CD14-positive monocyte (primary cell): Measurements from ENCODE around the gene GP1BA. TPM values are rescaled to one million over a fixed set of nuclear protein-coding genes. Genes with fewer than 3 reads are reported as not detected.
A peak's percentile ranks its signal among the peaks of the same experiment; 100 is the strongest.

ENCODE experiments used
- DNase-seq, 3 donors: peaks; one replicate each; pipeline ENCODE4 v3.0.0-alpha.2; 2011 to 2022
- H2AFZ ChIP-seq: 2 replicates; pipeline ENCODE4 v1.6.0; 2012; ENCODE audit warnings: mild to moderate bottlenecking, low read depth, low read length, inconsistent platforms; ENCODE audit not compliant: insufficient read depth, poor library complexity, severe bottlenecking
- H3K27ac ChIP-seq, 2 donors: 1 replicate in 1 of 2; 2 replicates in 1 of 2; pipeline ENCODE4 v1.5.1; 2012 to 2013; ENCODE audit warnings: low read length in 2 of 2, control low read depth in 1 of 2, inconsistent platforms in 1 of 2, low read depth in 1 of 2, mild to moderate bottlenecking in 1 of 2
- H3K27me3 ChIP-seq, 2 donors: one replicate each; pipeline versions ENCODE4 v1.6.0 to v1.6.1; 2011 to 2013; ENCODE audit warnings: low read length in 2 of 2; ENCODE audit not compliant: control insufficient read depth in 2 of 2, insufficient read depth in 2 of 2
- H3K36me3 ChIP-seq, 2 donors: replicated peaks in 1 of 2; 1 replicate in 1 of 2; 2 replicates in 1 of 2; pipeline versions ENCODE4 v1.5.1 to v1.6.1; 2012 to 2013; ENCODE audit warnings: low read length in 2 of 2, control low read depth in 1 of 2, inconsistent platforms in 1 of 2, mild to moderate bottlenecking in 1 of 2; ENCODE audit not compliant: insufficient read depth in 2 of 2, control insufficient read depth in 1 of 2
- H3K4me1 ChIP-seq, 2 donors: 1 replicate in 1 of 2; 2 replicates in 1 of 2; pipeline versions ENCODE4 v1.5.1 to v1.6.1; 2012 to 2013; ENCODE audit warnings: low read length in 2 of 2, control low read depth in 1 of 2, inconsistent platforms in 1 of 2, mild to moderate bottlenecking in 1 of 2, moderate library complexity in 1 of 2; ENCODE audit not compliant: insufficient read depth in 2 of 2, control insufficient read depth in 1 of 2
- H3K4me2 ChIP-seq: replicated peaks from 2 replicates; pipeline ENCODE3; 2012; ENCODE audit warnings: low read length, moderate library complexity, mild to moderate bottlenecking; ENCODE audit not compliant: poor library complexity, severe bottlenecking; ENCODE audit errors: extremely low read depth
- H3K4me3 ChIP-seq, 3 experiments: fragments of 200-600 bp in 1 of 3; sonication (generic) in 1 of 3; replicated peaks in 1 of 3; 1 replicate in 2 of 3; 2 replicates in 1 of 3; pipeline ENCODE4 v1.5.1; 2011 to 2013; ENCODE audit warnings: low read length in 3 of 3, mild to moderate bottlenecking in 3 of 3, control low read depth in 2 of 3, low read depth in 2 of 3, inconsistent platforms in 1 of 3, moderate library complexity in 1 of 3
- H3K79me2 ChIP-seq: 2 replicates; pipeline ENCODE4 v1.6.0; 2012; ENCODE audit warnings: mild to moderate bottlenecking, control low read depth, inconsistent platforms, low read length, moderate library complexity; ENCODE audit not compliant: insufficient read depth
- H3K9ac ChIP-seq: 2 replicates; pipeline ENCODE4 v1.6.0; 2017; ENCODE audit warnings: low read length, mild to moderate bottlenecking; ENCODE audit not compliant: insufficient read depth, poor library complexity, severe bottlenecking
- H3K9me3 ChIP-seq, 2 donors: replicated peaks in 1 of 2; 1 replicate in 1 of 2; 2 replicates in 1 of 2; pipeline versions ENCODE4 v1.5.1 to v1.6.1; 2012 to 2013; ENCODE audit warnings: low read length in 2 of 2, control low read depth in 1 of 2; ENCODE audit not compliant: control insufficient read depth in 1 of 2, insufficient read depth in 1 of 2
- H4K20me1 ChIP-seq: 2 replicates; pipeline ENCODE4 v1.6.0; 2012; ENCODE audit warnings: mild to moderate bottlenecking, low read length, control low read depth, moderate library complexity; ENCODE audit not compliant: insufficient read depth
- H3K27ac Mint-ChIP-seq, 7 donors: one replicate each; pipeline ENCODE4 v1.8.0; 2020; ENCODE audit warnings: mild to moderate bottlenecking in 7 of 7, mixed read lengths in 7 of 7, moderate library complexity in 6 of 7, inconsistent platforms in 2 of 7
- H3K27me3 Mint-ChIP-seq, 3 donors: one replicate each; pipeline ENCODE4 v1.8.0; 2021 to 2022; ENCODE audit warnings: low read depth in 3 of 3, mild to moderate bottlenecking in 3 of 3, mixed read lengths in 3 of 3, moderate library complexity in 3 of 3, inconsistent platforms in 1 of 3
- H3K36me3 Mint-ChIP-seq, 2 donors: one replicate each; pipeline ENCODE4 v1.8.0; 2020; ENCODE audit warnings: mixed read lengths in 2 of 2, inconsistent platforms in 1 of 2, mild to moderate bottlenecking in 1 of 2
- H3K4me1 Mint-ChIP-seq: one replicate; pipeline ENCODE4 v1.8.0; 2020; ENCODE audit warnings: mild to moderate bottlenecking, mixed read lengths
- H3K4me3 Mint-ChIP-seq, 2 donors: one replicate each; pipeline ENCODE4 v1.8.0; 2020; ENCODE audit warnings: mild to moderate bottlenecking in 2 of 2, mixed read lengths in 2 of 2, moderate library complexity in 1 of 2
- H3K9me3 Mint-ChIP-seq, 7 donors: one replicate each; pipeline ENCODE4 v1.8.0; 2020 to 2022; ENCODE audit warnings: mixed read lengths in 7 of 7, mild to moderate bottlenecking in 6 of 7, moderate library complexity in 6 of 7, inconsistent platforms in 2 of 7
- WGBS: methylation state at CpG from one replicate; pipeline ENCODE4 v1.1.5; 2013; ENCODE audit warnings: missing lambda C conversion rate; ENCODE audit not compliant: insufficient coverage; 5-methylcytosine and 5-hydroxymethylcytosine counted together
- intact Hi-C, 2 donors: fragments of 100-400 bp; cut with micrococcal nuclease; formaldehyde crosslinking; loops; one replicate each; pipeline versions ENCODE4 v1.15.0 to v1.15.1; 2023
- polyA plus RNA-seq, 3 donors: library from polyadenylated mRNA; depleted of rRNA in 1 of 3; unstranded in 2 of 3; stranded (reverse) in 1 of 3; fragments of 300-500 nt in 2 of 3; fragments of >200 nt in 1 of 3; fragmentation: Illumina TruSeq in 2 of 3; gene quantifications; 1 replicate in 2 of 3; 2 replicates in 1 of 3; pipeline ENCODE4 v1.2.3, GENCODE V29; 2012 to 2021
- TF ChIP-seq, protein P1 (sequence below): fragments of 200-600 bp; IDR thresholded peaks from one replicate; pipeline ENCODE4 v1.8.0; 2022; ENCODE audit warnings: antibody characterized with exemption, mild to moderate bottlenecking

Gene GP1BA
- polyA plus RNA-seq, 3 donors: 0.24 to 0.29 TPM; not detected in 1

GRCh38 chr17:4928881-4929280 lies 3.2 kb upstream of the GP1BA start:
- peaks cover 11 to 16% of the 10 kb centered on the region in 2 donors for H3K36me3 Mint-ChIP-seq
- no peaks in the 10 kb centered on the region for H3K9me3 ChIP-seq
- no peak overlapping the region for H3K27ac ChIP-seq
- no peak overlapping the region for H3K4me2 ChIP-seq
- H3K79me2 ChIP-seq: no peaks in the 10 kb centered on the region
- 98% methylated on average over 15 of the region's 18 CpGs for WGBS
- no peak for DNase-seq
- peaks cover 23% of the 10 kb centered on the region in 2 donors for H3K4me1 ChIP-seq
- H4K20me1 ChIP-seq: no peaks in the 10 kb centered on the region
- H3K36me3 ChIP-seq: no peaks in the 10 kb centered on the region
- TF ChIP-seq, protein P1, sequence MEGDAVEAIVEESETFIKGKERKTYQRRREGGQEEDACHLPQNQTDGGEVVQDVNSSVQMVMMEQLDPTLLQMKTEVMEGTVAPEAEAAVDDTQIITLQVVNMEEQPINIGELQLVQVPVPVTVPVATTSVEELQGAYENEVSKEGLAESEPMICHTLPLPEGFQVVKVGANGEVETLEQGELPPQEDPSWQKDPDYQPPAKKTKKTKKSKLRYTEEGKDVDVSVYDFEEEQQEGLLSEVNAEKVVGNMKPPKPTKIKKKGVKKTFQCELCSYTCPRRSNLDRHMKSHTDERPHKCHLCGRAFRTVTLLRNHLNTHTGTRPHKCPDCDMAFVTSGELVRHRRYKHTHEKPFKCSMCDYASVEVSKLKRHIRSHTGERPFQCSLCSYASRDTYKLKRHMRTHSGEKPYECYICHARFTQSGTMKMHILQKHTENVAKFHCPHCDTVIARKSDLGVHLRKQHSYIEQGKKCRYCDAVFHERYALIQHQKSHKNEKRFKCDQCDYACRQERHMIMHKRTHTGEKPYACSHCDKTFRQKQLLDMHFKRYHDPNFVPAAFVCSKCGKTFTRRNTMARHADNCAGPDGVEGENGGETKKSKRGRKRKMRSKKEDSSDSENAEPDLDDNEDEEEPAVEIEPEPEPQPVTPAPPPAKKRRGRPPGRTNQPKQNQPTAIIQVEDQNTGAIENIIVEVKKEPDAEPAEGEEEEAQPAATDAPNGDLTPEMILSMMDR: no peak
- no peak overlapping the region for H3K4me3 Mint-ChIP-seq
- peaks cover 27% of the 10 kb centered on the region for H3K4me1 Mint-ChIP-seq
- H3K27me3 ChIP-seq: no peaks in the 10 kb centered on the region
- H2AFZ ChIP-seq: no peak overlapping the region
- no peak overlapping the region for H3K4me3 ChIP-seq
- no peak overlapping the region for H3K9ac ChIP-seq
- intact Hi-C loops: no loop called here
- no peaks in the 10 kb centered on the region for H3K9me3 Mint-ChIP-seq
- H3K27ac Mint-ChIP-seq: no peak overlapping the region
- H3K27me3 Mint-ChIP-seq: peaks cover 5 to 12% (median 9%) of the 10 kb centered on the region in 3 donors

DNA sequence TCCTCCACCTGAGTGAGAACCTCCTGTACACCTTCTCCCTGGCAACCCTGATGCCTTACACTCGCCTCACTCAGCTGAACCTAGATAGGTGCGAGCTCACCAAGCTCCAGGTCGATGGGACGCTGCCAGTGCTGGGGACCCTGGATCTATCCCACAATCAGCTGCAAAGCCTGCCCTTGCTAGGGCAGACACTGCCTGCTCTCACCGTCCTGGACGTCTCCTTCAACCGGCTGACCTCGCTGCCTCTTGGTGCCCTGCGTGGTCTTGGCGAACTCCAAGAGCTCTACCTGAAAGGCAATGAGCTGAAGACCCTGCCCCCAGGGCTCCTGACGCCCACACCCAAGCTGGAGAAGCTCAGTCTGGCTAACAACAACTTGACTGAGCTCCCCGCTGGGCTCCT lies 679 bp downstream of the GP1BA start:
- H4K20me1 ChIP-seq: peaks cover 11% of the 10 kb centered on the region
- H3K4me2 ChIP-seq: no peak overlapping the region
- TF ChIP-seq, protein P1: no peak
- DNase-seq: no peak
- peak overlapping the region in 1 of 2 donors; percentile 35 for H3K4me3 Mint-ChIP-seq
- H3K9ac ChIP-seq: no peak overlapping the region
- H3K27me3 ChIP-seq: no peaks in the 10 kb centered on the region
- peaks cover 5% of the 10 kb centered on the region for H3K79me2 ChIP-seq
- H3K36me3 ChIP-seq: peaks cover 13 to 16% of the 10 kb centered on the region in 2 donors
- H3K27me3 Mint-ChIP-seq: peaks cover 7 to 14% (median 13%) of the 10 kb centered on the region in 3 donors
- no peaks in the 10 kb centered on the region for H3K9me3 Mint-ChIP-seq
- no peaks in the 10 kb centered on the region for H3K9me3 ChIP-seq
- H3K4me1 Mint-ChIP-seq: peaks cover 41% of the 10 kb centered on the region
- no peak overlapping the region for H3K4me3 ChIP-seq
- 95% methylated on average over 12 of the region's 12 CpGs for WGBS
- H3K4me1 ChIP-seq: peaks cover 32% of the 10 kb centered on the region in 2 donors
- H3K27ac ChIP-seq: no peak overlapping the region
- H3K27ac Mint-ChIP-seq: no peak overlapping the region
- H3K36me3 Mint-ChIP-seq: peaks cover 30 to 35% of the 10 kb centered on the region in 2 donors
- no peak overlapping the region for H2AFZ ChIP-seq
- intact Hi-C loops: no loop called here
